ENCODE data around the gene FBRSL1.

The FBRSL1 gene

GRCh38 chr12:132522592-132523380 is 32.8 kb downstream of the FBRSL1 start:
- Histone ChIP-seq H3K36me3 (ENCODE audit: insufficient read depth, low read length) (no peaks in the 10 kb centered on the region), H3K4me3 (ENCODE audit: low read length) (no peak overlapping the region), H3K4me2 (ENCODE audit: low read length) (no peak overlapping the region), H3K27me3 (ENCODE audit: control insufficient read depth, insufficient read depth, low read length) (no peaks in the 10 kb centered on the region), H3K9me3 (replicated peaks; ENCODE audit: low read length) (no peaks in the 10 kb centered on the region), H3K9ac (ENCODE audit: low read depth, low read length) (no peak overlapping the region), H3K4me1 (ENCODE audit: control insufficient read depth, insufficient read depth, low read length) (peaks cover 4% of the 10 kb centered on the region)

- no peaks in the 10 kb centered on the region for H3K9me3 ChIP-seq (replicated peaks; ENCODE audit: low read length)
- no peaks in the 10 kb centered on the region for H3K36me3 ChIP-seq (ENCODE audit: insufficient read depth, low read length)
- peaks cover 4% of the 10 kb centered on the region for H3K4me1 ChIP-seq (ENCODE audit: control insufficient read depth, insufficient read depth, low read length)
- H3K4me3 ChIP-seq (ENCODE audit: low read length) = no peak overlapping the region
- H3K9ac ChIP-seq (ENCODE audit: low read depth, low read length) = no peak overlapping the region
- no peak overlapping the region for H3K4me2 ChIP-seq (ENCODE audit: low read length)
- H3K27me3 ChIP-seq (ENCODE audit: control insufficient read depth, insufficient read depth, low read length) = no peaks in the 10 kb centered on the region
These were observed 33.8 kb downstream of the FBRSL1 start for GRCh38 chr12:132523576-132524331.

GRCh38 chr12:132524405-132524804 is 34.5 kb downstream of the FBRSL1 start:
- Histone ChIP-seq H3K9me3 (replicated peaks; ENCODE audit: low read length) (no peaks in the 10 kb centered on the region), H3K36me3 (ENCODE audit: insufficient read depth, low read length) (no peaks in the 10 kb centered on the region), H3K4me1 (ENCODE audit: control insufficient read depth, insufficient read depth, low read length) (peaks cover 4% of the 10 kb centered on the region), H3K4me2 (ENCODE audit: low read length) (no peak overlapping the region), H3K9ac (ENCODE audit: low read depth, low read length) (no peak overlapping the region), H3K4me3 (ENCODE audit: low read length) (no peak overlapping the region), H3K27me3 (ENCODE audit: control insufficient read depth, insufficient read depth, low read length) (no peaks in the 10 kb centered on the region)

GRCh38 chr12:132525011-132525832 is 35.3 kb downstream of the FBRSL1 start:
- Histone ChIP-seq H3K27me3 (ENCODE audit: control insufficient read depth, insufficient read depth, low read length) (no peaks in the 10 kb centered on the region), H3K36me3 (ENCODE audit: insufficient read depth, low read length) (no peaks in the 10 kb centered on the region), H3K4me2 (ENCODE audit: low read length) (no peak overlapping the region), H3K4me3 (ENCODE audit: low read length) (no peak overlapping the region), H3K9ac (ENCODE audit: low read depth, low read length) (no peak overlapping the region), H3K9me3 (replicated peaks; ENCODE audit: low read length) (no peaks in the 10 kb centered on the region), H3K4me1 (ENCODE audit: control insufficient read depth, insufficient read depth, low read length) (peaks cover 4% of the 10 kb centered on the region)

- H3K4me2 ChIP-seq (ENCODE audit: low read length) = no peak overlapping the region
- H3K4me1 ChIP-seq (ENCODE audit: control insufficient read depth, insufficient read depth, low read length) = peaks cover 4% of the 10 kb centered on the region
- H3K9ac ChIP-seq (ENCODE audit: low read depth, low read length) = no peak overlapping the region
- no peaks in the 10 kb centered on the region for H3K9me3 ChIP-seq (replicated peaks; ENCODE audit: low read length)
- H3K27me3 ChIP-seq (ENCODE audit: control insufficient read depth, insufficient read depth, low read length) = no peaks in the 10 kb centered on the region
- H3K4me3 ChIP-seq (ENCODE audit: low read length) = no peak overlapping the region
- H3K36me3 ChIP-seq (ENCODE audit: insufficient read depth, low read length) = no peaks in the 10 kb centered on the region
These were observed 36.0 kb downstream of the FBRSL1 start for GRCh38 chr12:132525833-132526455.

- Histone ChIP-seq H3K4me3 (ENCODE audit: low read length) (no peak overlapping the region), H3K9ac (ENCODE audit: low read depth, low read length) (no peak overlapping the region)
These were observed 37.4 kb downstream of the FBRSL1 start for GRCh38 chr12:132527186-132527882.

GRCh38 chr12:132527883-132528264 is 37.9 kb downstream of the FBRSL1 start:
- no peaks in the 10 kb centered on the region for H3K27me3 ChIP-seq (ENCODE audit: control insufficient read depth, insufficient read depth, low read length)
- H3K4me3 ChIP-seq (ENCODE audit: low read length) = no peak overlapping the region
- no peak overlapping the region for H3K4me2 ChIP-seq (ENCODE audit: low read length)
- H3K9me3 ChIP-seq (replicated peaks; ENCODE audit: low read length) = no peaks in the 10 kb centered on the region
- H3K9ac ChIP-seq (ENCODE audit: low read depth, low read length) = no peak overlapping the region
- H3K36me3 ChIP-seq (ENCODE audit: insufficient read depth, low read length) = no peaks in the 10 kb centered on the region
- H3K4me1 ChIP-seq (ENCODE audit: control insufficient read depth, insufficient read depth, low read length) = peaks cover 4% of the 10 kb centered on the region

More at GRCh38 chr12:132527186-132527882, 37.4 kb downstream of the FBRSL1 start:
- Histone ChIP-seq H3K4me1 (ENCODE audit: control insufficient read depth, insufficient read depth, low read length) (peaks cover 4% of the 10 kb centered on the region), H3K4me2 (ENCODE audit: low read length) (no peak overlapping the region), H3K9me3 (replicated peaks; ENCODE audit: low read length) (no peaks in the 10 kb centered on the region), H3K27me3 (ENCODE audit: control insufficient read depth, insufficient read depth, low read length) (no peaks in the 10 kb centered on the region), H3K36me3 (ENCODE audit: insufficient read depth, low read length) (no peaks in the 10 kb centered on the region)

GRCh38 chr12:132528564-132529106 is 38.7 kb downstream of the FBRSL1 start:
- Histone ChIP-seq H3K36me3 (ENCODE audit: insufficient read depth, low read length) (no peaks in the 10 kb centered on the region), H3K4me3 (ENCODE audit: low read length) (no peak overlapping the region), H3K4me2 (ENCODE audit: low read length) (no peak overlapping the region), H3K9ac (ENCODE audit: low read depth, low read length) (no peak overlapping the region), H3K9me3 (replicated peaks; ENCODE audit: low read length) (no peaks in the 10 kb centered on the region), H3K27me3 (ENCODE audit: control insufficient read depth, insufficient read depth, low read length) (no peaks in the 10 kb centered on the region), H3K4me1 (ENCODE audit: control insufficient read depth, insufficient read depth, low read length) (peaks cover 4% of the 10 kb centered on the region)

GRCh38 chr12:132529156-132529839 is 39.3 kb downstream of the FBRSL1 start:
- Histone ChIP-seq H3K4me2 (ENCODE audit: low read length) (no peak overlapping the region), H3K4me1 (ENCODE audit: control insufficient read depth, insufficient read depth, low read length) (peaks cover under 1% of the 10 kb centered on the region), H3K36me3 (ENCODE audit: insufficient read depth, low read length) (no peaks in the 10 kb centered on the region), H3K9ac (ENCODE audit: low read depth, low read length) (no peak overlapping the region), H3K4me3 (ENCODE audit: low read length) (no peak overlapping the region), H3K27me3 (ENCODE audit: control insufficient read depth, insufficient read depth, low read length) (no peaks in the 10 kb centered on the region), H3K9me3 (replicated peaks; ENCODE audit: low read length) (no peaks in the 10 kb centered on the region)

GRCh38 chr12:132529906-132530305 is 40.0 kb downstream of the FBRSL1 start:
- no peaks in the 10 kb centered on the region for H3K36me3 ChIP-seq (ENCODE audit: insufficient read depth, low read length)
- no peak overlapping the region for H3K4me2 ChIP-seq (ENCODE audit: low read length)
- H3K4me1 ChIP-seq (ENCODE audit: control insufficient read depth, insufficient read depth, low read length) = no peaks in the 10 kb centered on the region
- no peak overlapping the region for H3K9ac ChIP-seq (ENCODE audit: low read depth, low read length)
- H3K27me3 ChIP-seq (ENCODE audit: control insufficient read depth, insufficient read depth, low read length) = no peaks in the 10 kb centered on the region
- no peaks in the 10 kb centered on the region for H3K9me3 ChIP-seq (replicated peaks; ENCODE audit: low read length)
- no peak overlapping the region for H3K4me3 ChIP-seq (ENCODE audit: low read length)

All from skeletal muscle satellite cell (primary cell).